ENCODE data around the gene TXK.
"Not testable (repeated sequence)": the region's sequence is repeated elsewhere in the genome, so short reads cannot be mapped to it uniquely, and the experiment has no call there.

- not testable (repeated sequence) for TF ChIP-seq SP2 (CRISPR knock-in tag; IDR thresholded peaks at IDR 0.05); JUNB (CRISPR knock-in tag; IDR thresholded peaks at IDR 0.05; ENCODE audit: borderline replicate concordance); PRPF4 (IDR thresholded peaks at IDR 0.05; ENCODE audit: low read depth, low read length, poor library complexity, severe bottlenecking); GRHL1 (CRISPR knock-in tag; conservative IDR thresholded peaks at IDR 0.05); TAF1 (CRISPR knock-in tag; IDR thresholded peaks at IDR 0.05); LCORL (IDR thresholded peaks at IDR 0.05); LCORL (CRISPR knock-in tag; IDR thresholded peaks at IDR 0.05); ZNF280B (CRISPR knock-in tag; IDR thresholded peaks at IDR 0.05; ENCODE audit: borderline replicate concordance)
- TF ChIP-seq, protein P1, sequence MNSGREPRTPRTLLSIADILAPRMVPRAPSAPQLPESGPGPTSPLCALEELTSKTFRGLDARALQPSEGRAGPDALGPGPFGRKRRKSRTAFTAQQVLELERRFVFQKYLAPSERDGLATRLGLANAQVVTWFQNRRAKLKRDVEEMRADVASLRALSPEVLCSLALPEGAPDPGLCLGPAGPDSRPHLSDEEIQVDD (CRISPR knock-in tag; IDR thresholded peaks at IDR 0.05; ENCODE audit: borderline replicate concordance), result not testable (repeated sequence)
These were observed 30.5 kb upstream of the TXK start for GRCh38 chr4:48164561-48164960.

Data from HepG2 (cell line).